HG03442 (cell line): ENCODE results near the gene KCNG1.
A peak's percentile ranks its signal among the peaks of the same experiment; 100 is the strongest.

Experiments used
- ATAC-seq: cut with Tn5 transposase; IDR thresholded peaks from one replicate; pipeline ENCODE4 v1.9.1; 2021; ENCODE audit warnings: mild to moderate bottlenecking, moderate library complexity; ENCODE audit not compliant: unreplicated experiment

Gene KCNG1

GRCh38 chr20:51013577-51014330, 9.2 kb downstream of the KCNG1 start:
- no peak for ATAC-seq

DNA sequence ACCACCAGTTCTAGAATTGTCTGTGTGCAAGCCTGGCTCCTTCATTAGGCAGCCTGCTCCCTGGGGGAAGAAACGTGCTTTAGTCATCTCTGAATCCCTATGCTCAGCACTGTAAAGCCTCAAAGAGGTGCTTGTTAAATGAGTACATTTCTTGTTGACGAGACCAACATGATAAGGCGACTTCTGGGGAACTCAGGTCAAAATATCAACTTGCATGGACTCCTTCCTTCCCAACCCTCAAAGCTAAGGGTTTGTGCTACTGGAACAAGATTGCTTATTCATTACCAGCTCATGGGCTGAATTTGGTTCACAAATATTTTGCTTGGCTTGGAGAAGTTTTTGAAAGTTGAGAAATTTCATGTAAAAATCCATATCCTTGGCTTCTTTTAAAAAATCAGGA, 10.6 kb downstream of the KCNG1 start:
- ATAC-seq, result no peak

DNA sequence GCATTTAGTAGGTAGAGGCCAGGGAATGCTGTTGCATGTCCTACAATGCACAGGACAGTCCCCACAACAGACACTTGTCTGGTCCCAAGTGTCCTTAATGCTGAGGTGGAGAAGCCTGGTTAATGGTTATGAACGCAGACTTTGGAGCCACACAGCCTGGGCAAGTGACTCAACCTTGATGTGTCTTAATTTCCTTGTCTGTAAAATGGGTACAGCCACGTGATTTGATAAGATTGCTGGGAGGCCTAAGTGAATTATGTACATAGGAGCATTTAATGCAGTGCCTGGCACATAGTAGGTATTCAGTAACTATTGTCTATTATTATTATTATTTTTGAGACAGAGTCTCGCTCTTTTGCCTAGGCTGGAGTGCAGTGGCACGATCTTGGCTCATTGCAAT, 11.4 kb downstream of the KCNG1 start:
- no peak for ATAC-seq

DNA sequence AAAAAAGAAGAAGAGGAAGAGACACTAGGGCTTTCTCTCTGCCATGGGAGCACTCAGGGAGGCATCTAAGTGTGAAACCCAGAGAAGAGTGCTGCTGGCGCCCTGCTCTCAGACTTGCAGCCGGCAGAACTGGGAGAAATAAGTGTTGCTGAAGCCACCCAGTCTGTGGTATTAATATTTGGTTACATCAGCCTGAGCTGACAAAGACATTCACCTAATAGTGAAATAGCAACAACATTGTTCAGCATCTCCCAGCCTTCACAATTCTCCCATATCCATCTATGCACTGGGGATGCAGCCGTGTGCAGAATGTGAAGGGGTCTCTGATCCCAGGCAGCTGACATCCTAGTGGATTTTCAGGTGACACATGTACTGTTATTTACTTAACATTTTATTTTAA, 12.0 kb downstream of the KCNG1 start:
- no peak for ATAC-seq

DNA sequence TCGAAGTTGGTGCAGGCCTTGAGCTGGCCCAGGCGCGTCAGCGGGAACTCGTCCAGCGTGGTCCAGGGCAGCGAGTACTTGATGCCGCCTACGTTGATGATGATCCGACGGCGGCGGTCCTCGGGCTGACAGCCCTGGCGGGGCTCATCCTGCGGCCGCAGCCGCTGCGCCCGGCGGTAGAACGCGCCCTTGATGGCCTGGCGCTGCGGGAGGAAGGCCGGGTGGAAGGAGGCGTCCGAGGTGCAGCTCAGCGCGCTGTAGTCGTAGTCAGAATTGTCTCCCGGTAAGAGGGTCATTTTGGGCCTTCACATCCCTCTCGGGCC, 12.9 kb downstream of the KCNG1 start:
- ATAC-seq, result no peak

DNA sequence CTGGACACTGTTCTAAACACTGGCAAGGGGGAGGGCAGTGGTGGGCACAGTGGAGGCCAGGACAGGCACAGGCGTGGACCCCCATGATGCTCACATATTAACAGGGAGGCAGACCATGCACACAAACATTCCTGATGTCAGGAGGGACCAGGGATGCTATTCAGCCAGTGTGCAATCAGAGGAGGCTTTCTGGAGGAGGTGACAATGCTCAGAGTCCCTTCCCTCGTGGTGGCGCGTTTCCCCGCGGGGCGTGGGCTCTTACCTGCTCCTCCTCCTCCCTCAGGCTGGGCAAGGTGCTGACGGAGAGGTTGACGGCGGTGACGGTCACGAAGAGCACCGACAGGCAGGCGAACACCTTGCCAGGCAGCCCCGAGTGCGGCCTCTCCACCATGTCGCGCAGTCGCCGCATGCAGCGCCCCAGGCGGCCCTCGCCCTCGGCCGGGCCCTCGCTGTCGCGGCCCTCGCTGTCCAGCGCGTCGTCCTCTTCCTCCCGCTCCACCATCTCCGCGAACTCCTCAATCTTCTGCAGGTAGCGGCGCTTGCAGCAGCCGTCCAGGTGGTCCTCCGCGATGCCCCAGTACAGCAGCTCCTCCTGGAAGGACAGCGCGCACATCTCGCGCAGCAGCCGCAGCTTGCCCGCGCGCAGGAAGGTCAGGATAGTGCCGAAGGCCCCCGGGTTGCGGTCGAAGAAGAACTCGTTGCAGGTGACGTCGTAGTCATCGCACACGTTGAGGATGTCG, 13.4 kb downstream of the KCNG1 start:
- no peak for ATAC-seq

DNA sequence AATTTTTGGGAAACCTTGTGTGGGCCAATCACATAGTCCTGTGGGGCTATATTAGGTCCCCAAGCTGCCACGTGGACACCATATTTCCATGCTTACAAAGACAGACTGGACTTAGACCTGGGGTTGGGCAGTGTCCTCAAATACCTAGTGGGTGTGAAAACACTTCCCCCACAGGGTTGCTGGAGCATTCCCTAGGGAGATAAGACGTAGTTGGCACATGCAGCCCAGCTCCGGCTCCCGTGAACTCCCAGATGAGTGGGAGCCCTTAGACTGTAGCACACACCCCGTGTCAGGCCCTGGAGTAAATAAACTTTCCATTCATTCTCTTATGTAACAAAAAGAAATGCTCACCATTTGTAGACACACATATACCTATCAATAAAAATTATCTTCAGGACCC, 14.2 kb downstream of the KCNG1 start:
- no peak for ATAC-seq

DNA sequence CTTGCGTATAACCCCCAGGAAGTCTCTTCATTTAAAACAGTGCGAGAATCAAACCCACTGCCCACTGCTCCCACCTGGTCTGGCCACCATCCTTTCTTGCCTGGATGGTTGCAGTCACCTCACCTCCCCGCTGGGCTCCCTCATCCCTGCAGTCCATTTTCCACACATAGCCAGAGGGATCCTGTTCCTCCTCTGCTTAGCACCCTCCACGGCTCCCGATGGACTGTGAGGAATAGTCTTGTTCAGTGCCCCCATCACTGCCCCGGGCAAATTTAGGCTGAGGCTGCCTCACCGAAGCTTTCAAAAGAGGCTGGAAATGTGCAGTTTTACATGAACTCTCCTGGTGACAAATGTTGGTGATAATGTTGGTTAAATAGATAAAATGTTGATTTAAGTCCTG, 17.7 kb downstream of the KCNG1 start:
- ATAC-seq, result no peak

DNA sequence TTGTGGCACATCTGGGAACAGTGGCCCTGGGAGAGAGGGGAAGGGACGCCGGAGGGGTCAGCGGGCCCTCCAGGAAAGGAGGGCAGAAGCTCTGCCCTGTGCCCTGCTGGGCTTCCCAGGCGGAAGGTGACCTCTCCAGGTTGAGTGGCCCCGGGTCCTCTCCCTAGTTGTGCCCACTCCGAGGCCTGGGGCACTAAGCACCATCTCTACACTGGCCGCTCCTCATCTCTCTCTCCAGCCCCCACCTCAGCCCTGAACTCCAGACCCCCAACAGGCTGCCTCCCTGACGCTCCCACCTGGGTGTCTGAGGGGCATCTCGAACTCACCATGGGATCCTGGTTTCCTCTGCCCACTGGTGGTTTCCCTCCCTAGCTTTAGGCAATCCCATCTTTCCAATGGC, 18.1 kb downstream of the KCNG1 start:
- no peak for ATAC-seq

DNA sequence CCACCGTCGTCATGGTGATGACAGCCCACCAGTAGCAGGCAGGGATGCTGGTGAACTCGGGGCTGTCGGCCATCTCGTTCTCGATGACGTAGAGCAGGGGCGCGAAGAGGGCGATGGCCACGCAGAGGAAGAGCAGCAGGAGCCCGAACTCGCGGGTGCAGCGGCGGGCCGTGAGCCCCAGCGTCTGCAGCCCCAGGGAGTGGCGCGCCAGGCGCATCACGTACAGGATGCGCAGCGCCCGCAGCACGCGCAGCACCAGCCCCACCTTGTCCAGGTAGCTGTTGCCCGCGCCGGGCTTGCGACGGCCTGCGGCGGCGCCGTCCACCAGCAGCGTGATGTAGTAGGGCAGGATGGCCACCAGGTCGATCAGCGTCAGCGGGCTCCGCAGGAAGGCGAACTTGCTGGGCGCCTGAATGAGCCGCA, 18.6 kb downstream of the KCNG1 start:
- ATAC-seq, result no peak

- no peak for ATAC-seq
These were observed 19.2 kb downstream of the KCNG1 start for GRCh38 chr20:51003753-51004152.

GRCh38 chr20:51002633-51003032, 20.3 kb downstream of the KCNG1 start:
- ATAC-seq, result no peak

- ATAC-seq, result no peak
These were observed 21.3 kb downstream of the KCNG1 start for GRCh38 chr20:51001430-51002265.

- no peak for ATAC-seq
These were observed 23.6 kb downstream of the KCNG1 start for GRCh38 chr20:50999355-50999754.

DNA sequence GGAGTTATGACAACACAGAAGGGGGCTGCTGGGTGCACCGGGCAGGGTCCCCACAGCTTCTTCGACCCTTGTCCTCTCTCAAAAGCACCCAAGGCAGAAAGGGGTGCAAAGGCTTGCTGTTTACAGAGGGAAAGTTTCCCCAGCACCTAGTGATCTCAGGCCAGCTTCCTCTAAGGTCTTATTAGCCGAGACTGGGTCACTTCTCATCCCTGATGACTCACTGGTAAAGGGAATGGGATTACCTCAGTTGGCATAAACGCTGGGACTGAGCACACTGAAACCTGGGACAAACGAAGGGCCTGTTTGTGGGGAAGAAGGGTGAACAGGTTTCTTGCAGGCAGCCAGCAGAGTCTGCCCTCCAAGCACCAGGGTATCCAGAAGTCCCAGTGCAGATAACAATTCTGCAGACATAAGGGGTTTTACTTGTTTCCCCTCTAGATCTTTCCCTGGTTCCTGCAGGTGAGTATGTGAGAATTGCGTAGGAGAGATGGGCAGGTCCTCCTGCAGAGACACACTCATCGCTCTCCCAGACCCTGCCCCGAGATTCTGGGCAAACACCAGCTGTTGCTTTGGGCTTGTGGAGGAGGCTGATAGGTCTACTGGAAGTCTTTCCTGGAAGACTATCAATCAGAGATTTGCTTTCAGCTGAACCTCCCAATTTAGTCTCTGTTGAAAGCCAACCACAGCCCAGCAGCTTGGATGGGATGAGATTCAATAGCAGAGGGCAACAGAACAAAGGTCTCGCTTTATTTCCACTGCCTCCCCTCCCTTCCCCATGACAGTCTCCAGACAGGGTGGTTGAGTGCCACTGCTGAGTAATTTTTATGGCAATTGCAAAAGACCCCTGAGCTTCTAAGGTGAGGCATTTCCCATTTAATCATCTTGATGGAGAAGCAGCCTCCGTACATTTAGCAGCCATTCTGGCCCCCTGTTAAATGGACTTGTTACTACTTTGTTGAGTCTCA, 25.7 kb downstream of the KCNG1 start:
- ATAC-seq, result no peak

GRCh38 chr20:50995506-50995905, 27.4 kb downstream of the KCNG1 start:
- no peak for ATAC-seq

GRCh38 chr20:50993876-50994275, 29.0 kb downstream of the KCNG1 start:
- no peak for ATAC-seq

GRCh38 chr20:50992733-50993457, 30.0 kb downstream of the KCNG1 start:
- ATAC-seq, result peak; percentile 52

DNA sequence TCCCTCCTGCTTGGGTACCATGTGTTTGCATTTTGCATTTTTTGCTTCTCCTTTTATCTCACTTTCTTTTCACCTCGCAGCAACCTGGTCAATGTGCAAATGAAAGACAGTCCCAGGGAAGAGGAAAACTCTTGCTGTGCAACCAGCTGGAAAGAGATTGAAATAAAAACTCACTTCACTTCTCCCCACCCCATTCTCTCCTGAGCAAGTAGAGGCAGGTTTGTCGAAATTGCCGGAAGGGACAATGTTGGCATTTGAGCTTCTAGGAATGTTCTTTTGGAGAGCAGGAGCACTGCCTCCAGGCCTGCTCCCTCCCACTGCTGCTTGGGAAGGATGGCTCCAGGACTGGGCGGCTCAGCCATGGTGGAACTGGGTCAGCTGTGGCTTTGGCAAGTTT, 30.6 kb downstream of the KCNG1 start:
- ATAC-seq, result no peak

- ATAC-seq, result no peak
These were observed 31.8 kb downstream of the KCNG1 start for GRCh38 chr20:50991076-50991475.
